Prostate gland (tissue), 2 donors: ENCODE results near the gene CDC14A. TPM values are rescaled to one million over a fixed set of nuclear protein-coding genes. Genes with fewer than 3 reads are reported as not detected.

Experiments used
- DNase-seq: peaks from one replicate; pipeline ENCODE4 v3.0.0-alpha.2; 2019; ENCODE audit warnings: low spot score
- H3K27ac ChIP-seq, 2 donors: fragments of 200-600 bp; sonication (generic); 2 replicates each; pipeline ENCODE4 v1.5.1; 2017 to 2019
- H3K27me3 ChIP-seq: fragments of 200-600 bp; sonication (generic); replicated peaks from 2 replicates; pipeline ENCODE4 v1.5.1; 2019; ENCODE audit not compliant: insufficient read depth
- H3K36me3 ChIP-seq, 2 donors: fragments of 200-600 bp; sonication (generic); 1 replicate in 1 of 2; 2 replicates in 1 of 2; pipeline versions ENCODE4 v1.5.1 to v1.8.1; 2017 to 2019
- H3K4me1 ChIP-seq: fragments of 200-600 bp; sonication (generic); replicated peaks from 2 replicates; pipeline ENCODE4 v1.5.1; 2019
- H3K4me3 ChIP-seq, 2 donors: fragments of 200-600 bp; sonication (generic); 2 replicates each; pipeline ENCODE4 v1.5.1; 2017 to 2019
- H3K9me3 ChIP-seq: fragments of 200-600 bp; sonication (generic); 2 replicates; pipeline ENCODE4 v1.5.1; 2017
- CTCF ChIP-seq, 4 experiments: fragments of 200-600 bp in 2 of 4; fragments of 450-650 bp in 2 of 4; sonication (generic) in 2 of 4; IDR thresholded peaks; 1 replicate in 3 of 4; 2 replicates in 1 of 4; pipeline ENCODE4 v1.5.1; 2016 to 2019; ENCODE audit warnings: antibody characterized with exemption in 4 of 4, mild to moderate bottlenecking in 2 of 4, moderate library complexity in 2 of 4
- POLR2A ChIP-seq: fragments of 450-650 bp; IDR thresholded peaks from one replicate; pipeline ENCODE4 v1.6.1; 2016; ENCODE audit warnings: antibody characterized with exemption, mild to moderate bottlenecking
- POLR2AphosphoS5 ChIP-seq: sonication (generic); formaldehyde crosslinking; IDR thresholded peaks from one replicate; pipeline ENCODE4 v1.6.1; 2017; ENCODE audit warnings: antibody characterized with exemption
- WGBS: methylation state at CpG from one replicate; pipeline ENCODE4 v1.1.5; 2018; 5-methylcytosine and 5-hydroxymethylcytosine counted together
- intact Hi-C: fragments of 100-400 bp; cut with DNase I; formaldehyde crosslinking; loops from one replicate; pipeline ENCODE4 v1.14.2; 2022
- total RNA-seq, 2 donors: library from RNA; depleted of rRNA; stranded (reverse); fragments of >200 nt; gene quantifications; one replicate each; pipeline ENCODE4 v1.1.0, GENCODE V29; 2016

The CDC14A gene
- total RNA-seq, 2 donors from 2014 or later = 25.7 to 39.2 TPM

- H3K9me3 ChIP-seq = no peaks in the 10 kb centered on the region
- no peaks in the 10 kb centered on the region for H3K27me3 ChIP-seq
- DNase-seq = no peak
- H3K36me3 ChIP-seq = no peaks in the 10 kb centered on the region
- H3K27ac ChIP-seq = peak overlapping the region in 1 of 2 donors; percentile 14
- TF ChIP-seq CTCF (IDR thresholded peaks at IDR 0.05) (no peak), POLR2A (no peak), POLR2AphosphoS5 (no peak)
- 13% methylated on average over 5 of the region's 5 CpGs for WGBS
- intact Hi-C loops = loop anchor here (5.0 kb wide), 1 partner anchor 350 kb away; a partner anchor contains a TSS
- H3K4me3 ChIP-seq = no peak overlapping the region
- H3K4me1 ChIP-seq = no peaks in the 10 kb centered on the region
Measured at GRCh38 chr1:100387209-100387608, 34.9 kb downstream of the CDC14A start.

GRCh38 chr1:100387657-100388350 is 35.5 kb downstream of the CDC14A start:
- TF ChIP-seq POLR2AphosphoS5 (no peak), POLR2A (no peak), CTCF (IDR thresholded peaks at IDR 0.05) (no peak)
- no peak for DNase-seq
- H3K4me3 ChIP-seq = no peak overlapping the region
- no peaks in the 10 kb centered on the region for H3K27me3 ChIP-seq
- intact Hi-C loops = loop anchor here (5.0 kb wide), 1 partner anchor 351 kb away; a partner anchor contains a TSS
- H3K36me3 ChIP-seq = no peaks in the 10 kb centered on the region
- H3K4me1 ChIP-seq = no peaks in the 10 kb centered on the region
- H3K9me3 ChIP-seq = no peaks in the 10 kb centered on the region
- peak overlapping the region in 1 of 2 donors; percentile 14 for H3K27ac ChIP-seq
- 25% methylated on average over 4 of the region's 4 CpGs for WGBS

- Histone ChIP-seq H3K9me3 (no peaks in the 10 kb centered on the region), H3K4me1 (no peaks in the 10 kb centered on the region), H3K27me3 (no peaks in the 10 kb centered on the region), H3K36me3 (no peaks in the 10 kb centered on the region), H3K27ac (no peak overlapping the region), H3K4me3 (no peak overlapping the region)
- 66% methylated on average over 2 of the region's 2 CpGs for WGBS
- DNase-seq = no peak
- no peak for TF ChIP-seq POLR2A
- no peak for TF ChIP-seq POLR2AphosphoS5
- no peak for TF ChIP-seq CTCF (IDR thresholded peaks at IDR 0.05)
- intact Hi-C loops = no loop called here
Measured at GRCh38 chr1:100390531-100390930, 38.2 kb downstream of the CDC14A start.

GRCh38 chr1:100391675-100392074 is 39.4 kb downstream of the CDC14A start:
- TF ChIP-seq POLR2A (no peak), POLR2AphosphoS5 (no peak), CTCF (IDR thresholded peaks at IDR 0.05) (no peak)
- Histone ChIP-seq H3K36me3 (no peaks in the 10 kb centered on the region), H3K4me1 (no peaks in the 10 kb centered on the region), H3K4me3 (no peak overlapping the region), H3K9me3 (no peaks in the 10 kb centered on the region), H3K27ac (no peak overlapping the region), H3K27me3 (no peaks in the 10 kb centered on the region)
- no peak for DNase-seq
- 82% methylated on average over 1 of the region's 1 CpG for WGBS
- intact Hi-C loops = no loop called here

- WGBS = 36% methylated on average over 5 of the region's 5 CpGs
- no peak for TF ChIP-seq POLR2A
- no peak for TF ChIP-seq POLR2AphosphoS5
- no peak for TF ChIP-seq CTCF (IDR thresholded peaks at IDR 0.05)
- no peak for DNase-seq
- Histone ChIP-seq H3K27ac (no peak overlapping the region), H3K4me3 (no peak overlapping the region), H3K27me3 (no peaks in the 10 kb centered on the region), H3K9me3 (no peaks in the 10 kb centered on the region), H3K4me1 (no peaks in the 10 kb centered on the region), H3K36me3 (no peaks in the 10 kb centered on the region)
- intact Hi-C loops = no loop called here
Measured at GRCh38 chr1:100392756-100393155, 40.5 kb downstream of the CDC14A start.
